ENCODE results near the gene HSP90AA1.
"Not testable (repeated sequence)": the region's sequence is repeated elsewhere in the genome, so short reads cannot be mapped to it uniquely, and the experiment has no call there.

- not testable (repeated sequence) for TF ChIP-seq CTCF, POLR2AphosphoS5 (IDR thresholded peaks at IDR 0.05)
These were observed 22.5 kb upstream of the HSP90AA1 start for GRCh38 chr14:102109332-102109731.
